ENCODE results near the gene DNMT3B. TPM values are rescaled to one million over a fixed set of nuclear protein-coding genes. Genes with fewer than 3 reads are reported as not detected.

DNMT3B gene
- total RNA-seq, 5 donors from 2014 or later (not counting 1 experiment from before 2014, with no cell fraction given): 0.56 to 1.7 (median 0.95) TPM

DNA sequence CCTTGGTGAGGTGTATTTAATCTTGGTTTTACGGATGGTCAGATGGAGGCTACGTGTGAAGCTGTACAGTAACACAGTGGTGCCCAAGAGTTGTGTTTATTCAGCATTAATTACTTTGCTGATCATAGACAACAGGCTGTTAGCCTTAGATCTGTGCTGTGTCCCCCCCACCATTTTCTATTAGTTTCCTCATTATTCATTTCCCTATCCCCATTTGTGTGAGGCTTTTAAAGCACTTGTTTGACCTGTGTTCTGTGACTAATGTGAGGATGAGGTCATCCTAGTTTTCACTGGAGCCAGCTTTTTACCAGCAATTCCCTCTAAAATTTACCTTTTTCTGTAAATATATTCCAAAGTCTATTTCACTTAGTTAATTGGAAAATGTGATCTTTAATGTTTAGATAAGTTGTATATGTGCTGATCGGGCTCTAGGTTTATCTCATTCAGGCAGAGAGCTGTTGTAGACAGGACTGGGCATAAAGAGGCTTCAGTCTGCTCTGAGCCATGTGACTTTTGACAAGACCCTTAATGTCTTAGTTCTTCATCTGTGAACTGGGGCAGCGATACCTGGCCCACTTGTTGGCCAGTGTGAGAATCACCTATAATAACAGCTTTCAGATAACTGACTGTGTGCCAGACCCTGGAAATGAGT, 66.0 kb downstream of the DNMT3B start:
- no peaks in the 10 kb centered on the region for H3K9me3 ChIP-seq
- no peaks in the 10 kb centered on the region for H3K27me3 Mint-ChIP-seq
- ATAC-seq (replicated peaks in 1 of 4): no peak
- H3K4me1 Mint-ChIP-seq: peaks cover 73% of the 10 kb centered on the region in 3 donors
- peaks cover 5 to 47% of the 10 kb centered on the region in 2 donors for H3K36me3 ChIP-seq (ENCODE audit: control insufficient read depth in 2 of 2, extremely low read depth in 1 of 2, insufficient read depth in 1 of 2, low read length in 1 of 2)
- peaks cover 9 to 46% of the 10 kb centered on the region in 2 experiments for H3K4me1 ChIP-seq (ENCODE audit: control insufficient read depth in 1 of 2, extremely low read depth in 1 of 2, insufficient read depth in 2 of 2, low read length in 2 of 2)
- H3K27ac ChIP-seq (ENCODE audit: low read length): no peak overlapping the region
- peak overlapping the region; percentile 2 to 24 for H3K27ac Mint-ChIP-seq
- peak overlapping the region in 1 of 3 donors; percentile 10 for H3K4me3 Mint-ChIP-seq
- H3K4me3 ChIP-seq (ENCODE audit: control insufficient read depth in 1 of 2, extremely low read depth in 1 of 2, low read length in 1 of 2): no peak overlapping the region
- H3K27me3 ChIP-seq (replicated peaks in 1 of 2; ENCODE audit: control insufficient read depth in 2 of 2, extremely low read depth in 1 of 2, insufficient read depth in 2 of 2, low read length in 1 of 2): no peaks in the 10 kb centered on the region
- ChIA-PET POLR2A (interaction anchor here (0.5 to 0.9 kb wide), 4 partner anchors 9 to 710 kb away, joined by 3 to 7 read pairs (median 5); no protein-coding TSS in a partner anchor), CTCF (interaction anchor here in 1 of 2 donors (1.3 kb wide), 1 partner anchor 9 kb away, joined by 3 read pairs; no protein-coding TSS in a partner anchor)
- WGBS (ENCODE audit: insufficient coverage): 100% methylated on average over 1 of the region's 4 CpGs
- peaks cover 35% of the 10 kb centered on the region for H3K36me3 Mint-ChIP-seq
- H3K9me3 Mint-ChIP-seq: no peaks in the 10 kb centered on the region
- DNase-seq: no peak

DNA sequence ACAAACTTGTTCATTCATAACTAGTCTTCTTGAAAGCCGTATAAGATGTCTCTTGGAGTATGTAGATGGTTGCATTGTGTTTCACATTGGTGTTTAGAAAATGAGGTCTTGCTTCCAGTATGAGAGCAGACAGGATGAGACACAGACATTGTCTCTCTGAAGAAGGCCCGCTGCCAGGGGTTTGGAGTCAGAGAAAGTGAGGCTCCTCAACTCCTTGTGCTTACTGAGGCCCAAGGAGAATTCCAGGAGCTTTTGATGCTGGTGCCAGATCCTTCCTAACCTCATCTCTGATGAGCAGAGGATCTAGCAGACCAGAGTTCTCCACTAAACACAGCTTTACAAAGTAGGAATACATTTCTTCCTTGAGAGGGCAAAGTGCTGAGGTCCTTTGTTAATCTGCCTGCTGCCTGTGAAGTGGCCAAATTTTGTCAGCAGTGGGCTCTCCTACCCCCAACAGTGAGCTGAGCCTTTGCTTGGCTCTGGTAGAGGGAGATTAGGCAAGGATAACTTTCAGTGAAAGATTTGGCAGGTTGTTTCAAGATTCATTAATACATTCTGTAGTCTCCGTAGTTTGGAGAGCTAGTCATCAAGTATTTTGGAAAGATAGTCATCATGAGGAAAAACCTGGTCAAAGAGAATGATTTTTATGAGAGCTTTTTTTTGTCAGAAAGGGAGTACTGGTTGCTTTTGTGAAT, 67.3 kb downstream of the DNMT3B start:
- DNase-seq: no peak
- Histone ChIP-seq H3K27ac (ENCODE audit: low read length) (peak overlapping the region; percentile 12), H3K4me3 (ENCODE audit: control insufficient read depth in 1 of 2, extremely low read depth in 1 of 2, low read length in 1 of 2) (no peak overlapping the region), H3K9me3 (no peaks in the 10 kb centered on the region), H3K27me3 (replicated peaks in 1 of 2; ENCODE audit: control insufficient read depth in 2 of 2, extremely low read depth in 1 of 2, insufficient read depth in 2 of 2, low read length in 1 of 2) (no peaks in the 10 kb centered on the region), H3K36me3 (ENCODE audit: control insufficient read depth in 2 of 2, extremely low read depth in 1 of 2, insufficient read depth in 1 of 2, low read length in 1 of 2) (peaks cover 5 to 59% of the 10 kb centered on the region in 2 donors), H3K4me1 (ENCODE audit: control insufficient read depth in 1 of 2, extremely low read depth in 1 of 2, insufficient read depth in 2 of 2, low read length in 2 of 2) (peaks cover 6 to 33% of the 10 kb centered on the region in 2 experiments)
- Mint-ChIP-seq H3K9me3 (no peaks in the 10 kb centered on the region), H3K4me1 (peaks cover 69 to 70% (median 70%) of the 10 kb centered on the region in 3 donors), H3K4me3 (peak overlapping the region in 1 of 3 donors; percentile 33), H3K27me3 (no peaks in the 10 kb centered on the region), H3K36me3 (peaks cover 38% of the 10 kb centered on the region), H3K27ac (peak overlapping the region; percentile 77 to 86)
- CTCF ChIA-PET: interaction anchor here in 1 of 2 donors (1.2 kb wide), 1 partner anchor 9 kb away, joined by 6 read pairs; the partner anchor contains the start of gene MAPRE1
- POLR2A ChIA-PET: interaction anchor here (0.5 to 1.3 kb wide), 3 partner anchors 9 to 143 kb away, joined by 3 to 6 read pairs (median 5); no protein-coding TSS in a partner anchor
- WGBS (ENCODE audit: insufficient coverage): 71% methylated on average over 1 of the region's 3 CpGs
- peak in 1 of 4 experiments; percentile 27 for ATAC-seq (replicated peaks in 1 of 4)

GRCh38 chr20:32830437-32830836, 68.3 kb downstream of the DNMT3B start:
- H3K27me3 ChIP-seq (replicated peaks in 1 of 2; ENCODE audit: control insufficient read depth in 2 of 2, extremely low read depth in 1 of 2, insufficient read depth in 2 of 2, low read length in 1 of 2): no peaks in the 10 kb centered on the region
- Mint-ChIP-seq H3K4me3 (peak overlapping the region in 1 of 3 donors; percentile 39), H3K27ac (peak overlapping the region; percentile 47 to 86), H3K4me1 (peaks cover 63 to 67% (median 66%) of the 10 kb centered on the region in 3 donors), H3K9me3 (no peaks in the 10 kb centered on the region), H3K27me3 (no peaks in the 10 kb centered on the region), H3K36me3 (peaks cover 39% of the 10 kb centered on the region)
- peak in 1 of 4 experiments; percentile 48 for ATAC-seq (replicated peaks in 1 of 4)
- no CpG with 5 or more reads among the region's 3 CpGs for WGBS (ENCODE audit: insufficient coverage)
- peak in 1 of 35 experiments; percentile 27 for DNase-seq
- no peak overlapping the region for H3K4me3 ChIP-seq (ENCODE audit: control insufficient read depth in 1 of 2, extremely low read depth in 1 of 2, low read length in 1 of 2)
- peaks cover 5 to 63% of the 10 kb centered on the region in 2 donors for H3K36me3 ChIP-seq (ENCODE audit: control insufficient read depth in 2 of 2, extremely low read depth in 1 of 2, insufficient read depth in 1 of 2, low read length in 1 of 2)
- H3K4me1 ChIP-seq (ENCODE audit: control insufficient read depth in 1 of 2, extremely low read depth in 1 of 2, insufficient read depth in 2 of 2, low read length in 2 of 2): peaks cover 6 to 31% of the 10 kb centered on the region in 2 experiments
- H3K9me3 ChIP-seq: no peaks in the 10 kb centered on the region
- no peak overlapping the region for H3K27ac ChIP-seq (ENCODE audit: low read length)
- POLR2A ChIA-PET: interaction anchor here (0.6 to 0.9 kb wide), 3 partner anchors 10 to 544 kb away, joined by 3 read pairs; no protein-coding TSS in a partner anchor
- CTCF ChIA-PET: interaction anchor here in 1 of 2 donors (0.6 to 1.2 kb wide), 3 partner anchors 10 to 21 kb away, joined by 3 to 6 read pairs (median 4); partner anchors contain the start of gene MAPRE1

GRCh38 chr20:32831982-32832381, 69.8 kb downstream of the DNMT3B start:
- Mint-ChIP-seq H3K4me3 (peak overlapping the region; percentile 21 to 49 (median 48)), H3K36me3 (peaks cover 41% of the 10 kb centered on the region), H3K27ac (peak overlapping the region; percentile 76 to 77), H3K27me3 (no peaks in the 10 kb centered on the region), H3K4me1 (peaks cover 70 to 72% (median 70%) of the 10 kb centered on the region in 3 donors), H3K9me3 (no peaks in the 10 kb centered on the region)
- WGBS (ENCODE audit: insufficient coverage): 92% methylated on average over 2 of the region's 5 CpGs
- ATAC-seq (replicated peaks in 1 of 4): no peak
- H3K9me3 ChIP-seq: no peaks in the 10 kb centered on the region
- POLR2A ChIA-PET: no interaction called here
- no peak overlapping the region for H3K4me3 ChIP-seq (ENCODE audit: control insufficient read depth in 1 of 2, extremely low read depth in 1 of 2, low read length in 1 of 2)
- peaks cover 6 to 31% of the 10 kb centered on the region in 2 experiments for H3K4me1 ChIP-seq (ENCODE audit: control insufficient read depth in 1 of 2, extremely low read depth in 1 of 2, insufficient read depth in 2 of 2, low read length in 2 of 2)
- no peaks in the 10 kb centered on the region for H3K27me3 ChIP-seq (replicated peaks in 1 of 2; ENCODE audit: control insufficient read depth in 2 of 2, extremely low read depth in 1 of 2, insufficient read depth in 2 of 2, low read length in 1 of 2)
- peaks cover 2 to 68% of the 10 kb centered on the region in 2 donors for H3K36me3 ChIP-seq (ENCODE audit: control insufficient read depth in 2 of 2, extremely low read depth in 1 of 2, insufficient read depth in 1 of 2, low read length in 1 of 2)
- no peak for DNase-seq
- CTCF ChIA-PET: interaction anchor here in 1 of 2 donors (0.6 kb wide), 1 partner anchor 404 kb away, joined by 7 read pairs; no protein-coding TSS in a partner anchor
- no peak overlapping the region for H3K27ac ChIP-seq (ENCODE audit: low read length)

- no peaks in the 10 kb centered on the region for H3K9me3 Mint-ChIP-seq
- Histone ChIP-seq H3K4me3 (ENCODE audit: control insufficient read depth in 1 of 2, extremely low read depth in 1 of 2, low read length in 1 of 2) (no peak overlapping the region), H3K36me3 (ENCODE audit: control insufficient read depth in 2 of 2, extremely low read depth in 1 of 2, insufficient read depth in 1 of 2, low read length in 1 of 2) (peaks cover 2 to 69% of the 10 kb centered on the region in 2 donors), H3K27ac (ENCODE audit: low read length) (no peak overlapping the region), H3K9me3 (no peaks in the 10 kb centered on the region), H3K27me3 (replicated peaks in 1 of 2; ENCODE audit: control insufficient read depth in 2 of 2, extremely low read depth in 1 of 2, insufficient read depth in 2 of 2, low read length in 1 of 2) (no peaks in the 10 kb centered on the region), H3K4me1 (ENCODE audit: control insufficient read depth in 1 of 2, extremely low read depth in 1 of 2, insufficient read depth in 2 of 2, low read length in 2 of 2) (peaks cover 6 to 34% of the 10 kb centered on the region in 2 experiments)
- CTCF ChIA-PET: interaction anchor here in 1 of 2 donors (0.6 kb wide), 1 partner anchor 404 kb away, joined by 7 read pairs; no protein-coding TSS in a partner anchor
- peaks cover 68 to 77% (median 71%) of the 10 kb centered on the region in 3 donors for H3K4me1 Mint-ChIP-seq
- ATAC-seq (replicated peaks in 1 of 4) (peak in 2 of 4 experiments; percentile 62 to 69), DNase-seq (peak in 15 of 35 experiments; percentile 4 to 50 (median 22))
- peak overlapping the region; percentile 49 to 52 (median 50) for H3K4me3 Mint-ChIP-seq
- peaks cover 41% of the 10 kb centered on the region for H3K36me3 Mint-ChIP-seq
- POLR2A ChIA-PET: interaction anchor here (0.6 to 0.7 kb wide), 2 partner anchors 13 to 993 kb away, joined by 8 to 9 read pairs; no protein-coding TSS in a partner anchor
- WGBS (ENCODE audit: insufficient coverage): 34% methylated on average over 4 of the region's 11 CpGs
- H3K27me3 Mint-ChIP-seq: no peaks in the 10 kb centered on the region
- H3K27ac Mint-ChIP-seq: peak overlapping the region; percentile 89 to 91
Measured at GRCh38 chr20:32832664-32833063, 70.5 kb downstream of the DNMT3B start.

- ChIA-PET POLR2A (interaction anchor here in 1 of 2 donors (0.6 kb wide), 1 partner anchor 47 kb away, joined by 6 read pairs; no protein-coding TSS in a partner anchor), CTCF (no interaction called here)
- H3K36me3 ChIP-seq (ENCODE audit: control insufficient read depth in 2 of 2, extremely low read depth in 1 of 2, insufficient read depth in 1 of 2, low read length in 1 of 2): peaks cover 0 to 71% of the 10 kb centered on the region in 2 donors
- DNase-seq: no peak
- Mint-ChIP-seq H3K4me3 (no peak overlapping the region), H3K27me3 (no peaks in the 10 kb centered on the region), H3K9me3 (no peaks in the 10 kb centered on the region), H3K36me3 (peaks cover 45% of the 10 kb centered on the region), H3K4me1 (peaks cover 57 to 71% (median 61%) of the 10 kb centered on the region in 3 donors), H3K27ac (no peak overlapping the region)
- peaks cover 6 to 25% of the 10 kb centered on the region in 2 experiments for H3K4me1 ChIP-seq (ENCODE audit: control insufficient read depth in 1 of 2, extremely low read depth in 1 of 2, insufficient read depth in 2 of 2, low read length in 2 of 2)
- no peaks in the 10 kb centered on the region for H3K9me3 ChIP-seq
- no peak overlapping the region for H3K4me3 ChIP-seq (ENCODE audit: control insufficient read depth in 1 of 2, extremely low read depth in 1 of 2, low read length in 1 of 2)
- no peak overlapping the region for H3K27ac ChIP-seq (ENCODE audit: low read length)
- ATAC-seq (replicated peaks in 1 of 4): no peak
- no peaks in the 10 kb centered on the region for H3K27me3 ChIP-seq (replicated peaks in 1 of 2; ENCODE audit: control insufficient read depth in 2 of 2, extremely low read depth in 1 of 2, insufficient read depth in 2 of 2, low read length in 1 of 2)
Measured at GRCh38 chr20:32834972-32835371, 72.8 kb downstream of the DNMT3B start.

Measured in T-cell (primary cell).